ENCODE results near the gene MAP3K15.

MAP3K15 gene

DNA sequence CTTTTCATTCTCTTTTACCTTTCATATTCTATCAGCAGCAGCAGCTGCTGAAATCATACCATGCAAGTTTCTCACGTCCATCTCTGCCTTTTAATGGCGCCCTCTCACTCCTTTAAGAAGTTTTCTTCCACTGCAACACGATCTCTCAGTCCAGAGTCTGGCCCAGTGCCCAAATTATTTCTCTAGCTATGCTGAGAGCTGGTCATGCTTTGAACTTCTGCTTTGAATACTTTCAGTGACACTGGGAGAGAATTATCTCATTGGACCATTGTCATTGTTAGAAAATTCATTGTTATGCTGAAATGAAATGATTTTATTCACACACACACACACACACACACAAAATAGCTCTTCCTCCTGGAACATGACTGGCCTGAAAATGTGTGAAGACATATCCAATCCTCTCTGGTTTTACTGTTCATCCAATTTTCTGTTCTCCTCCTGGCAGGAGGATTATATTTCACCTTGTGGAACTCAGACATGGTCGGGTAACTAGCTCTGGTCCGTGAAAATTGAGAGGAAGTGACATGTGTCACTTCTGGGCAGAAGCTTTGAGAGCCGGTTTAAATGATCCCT is 172.9 kb downstream of the MAP3K15 start:
- no peaks in the 10 kb centered on the region for H3K36me3 ChIP-seq (ENCODE audit: control insufficient read depth in 2 of 2, insufficient read depth in 2 of 2, low read length in 2 of 2)
- H3K4me3 ChIP-seq (ENCODE audit: low read length in 2 of 2), result no peak overlapping the region
- no peak overlapping the region for H3K27ac ChIP-seq (ENCODE audit: low read depth in 2 of 2, low read length in 2 of 2)
- H3K9ac ChIP-seq (ENCODE audit: low read depth in 1 of 2, low read length in 2 of 2), result no peak overlapping the region
- H3K27me3 ChIP-seq (ENCODE audit: control insufficient read depth in 2 of 2, insufficient read depth in 2 of 2, low read length in 2 of 2), result no peaks in the 10 kb centered on the region
- H3K4me1 ChIP-seq (ENCODE audit: control insufficient read depth in 2 of 2, insufficient read depth in 2 of 2, low read length in 2 of 2), result peaks cover 0 to 4% of the 10 kb centered on the region in 2 donors
- no peaks in the 10 kb centered on the region for H3K9me3 ChIP-seq (ENCODE audit: control insufficient read depth in 2 of 2, low read length in 2 of 2)

- no peaks in the 10 kb centered on the region for H3K9me3 ChIP-seq (ENCODE audit: control insufficient read depth in 2 of 2, low read length in 2 of 2)
- no peak overlapping the region for H3K27ac ChIP-seq (ENCODE audit: low read depth in 2 of 2, low read length in 2 of 2)
- no peak overlapping the region for H3K9ac ChIP-seq (ENCODE audit: low read depth in 1 of 2, low read length in 2 of 2)
- no peaks in the 10 kb centered on the region for H3K36me3 ChIP-seq (ENCODE audit: control insufficient read depth in 2 of 2, insufficient read depth in 2 of 2, low read length in 2 of 2)
- H3K4me3 ChIP-seq (ENCODE audit: low read length in 2 of 2), result no peak overlapping the region
- no peaks in the 10 kb centered on the region for H3K4me1 ChIP-seq (ENCODE audit: control insufficient read depth in 2 of 2, insufficient read depth in 2 of 2, low read length in 2 of 2)
- H3K27me3 ChIP-seq (ENCODE audit: control insufficient read depth in 2 of 2, insufficient read depth in 2 of 2, low read length in 2 of 2), result no peaks in the 10 kb centered on the region
Measured at GRCh38 chrX:19334945-19335626, 180.2 kb downstream of the MAP3K15 start.

GRCh38 chrX:19332983-19333382 is 182.3 kb downstream of the MAP3K15 start:
- Histone ChIP-seq H3K27me3 (ENCODE audit: control insufficient read depth in 2 of 2, insufficient read depth in 2 of 2, low read length in 2 of 2) (peaks cover 0 to 4% of the 10 kb centered on the region in 2 donors), H3K4me3 (ENCODE audit: low read length in 2 of 2) (no peak overlapping the region), H3K4me1 (ENCODE audit: control insufficient read depth in 2 of 2, insufficient read depth in 2 of 2, low read length in 2 of 2) (no peaks in the 10 kb centered on the region), H3K36me3 (ENCODE audit: control insufficient read depth in 2 of 2, insufficient read depth in 2 of 2, low read length in 2 of 2) (no peaks in the 10 kb centered on the region), H3K9me3 (ENCODE audit: control insufficient read depth in 2 of 2, low read length in 2 of 2) (no peaks in the 10 kb centered on the region), H3K9ac (ENCODE audit: low read depth in 1 of 2, low read length in 2 of 2) (no peak overlapping the region), H3K27ac (ENCODE audit: low read depth in 2 of 2, low read length in 2 of 2) (no peak overlapping the region)

GRCh38 chrX:19331831-19332230 is 183.5 kb downstream of the MAP3K15 start:
- H3K9ac ChIP-seq (ENCODE audit: low read depth in 1 of 2, low read length in 2 of 2), result no peak overlapping the region
- H3K27me3 ChIP-seq (ENCODE audit: control insufficient read depth in 2 of 2, insufficient read depth in 2 of 2, low read length in 2 of 2), result peaks cover 0 to 4% of the 10 kb centered on the region in 2 donors
- H3K4me1 ChIP-seq (ENCODE audit: control insufficient read depth in 2 of 2, insufficient read depth in 2 of 2, low read length in 2 of 2), result no peaks in the 10 kb centered on the region
- H3K27ac ChIP-seq (ENCODE audit: low read depth in 2 of 2, low read length in 2 of 2), result no peak overlapping the region
- no peaks in the 10 kb centered on the region for H3K9me3 ChIP-seq (ENCODE audit: control insufficient read depth in 2 of 2, low read length in 2 of 2)
- no peaks in the 10 kb centered on the region for H3K36me3 ChIP-seq (ENCODE audit: control insufficient read depth in 2 of 2, insufficient read depth in 2 of 2, low read length in 2 of 2)
- H3K4me3 ChIP-seq (ENCODE audit: low read length in 2 of 2), result no peak overlapping the region

GRCh38 chrX:19326567-19326966 is 188.7 kb downstream of the MAP3K15 start:
- H3K9ac ChIP-seq (ENCODE audit: low read depth in 1 of 2, low read length in 2 of 2), result no peak overlapping the region
- no peak overlapping the region for H3K27ac ChIP-seq (ENCODE audit: low read depth in 2 of 2, low read length in 2 of 2)
- no peak overlapping the region for H3K4me3 ChIP-seq (ENCODE audit: low read length in 2 of 2)
- no peaks in the 10 kb centered on the region for H3K9me3 ChIP-seq (ENCODE audit: control insufficient read depth in 2 of 2, low read length in 2 of 2)
- no peaks in the 10 kb centered on the region for H3K36me3 ChIP-seq (ENCODE audit: control insufficient read depth in 2 of 2, insufficient read depth in 2 of 2, low read length in 2 of 2)
- H3K4me1 ChIP-seq (ENCODE audit: control insufficient read depth in 2 of 2, insufficient read depth in 2 of 2, low read length in 2 of 2), result no peaks in the 10 kb centered on the region
- peaks cover 0 to 4% of the 10 kb centered on the region in 2 donors for H3K27me3 ChIP-seq (ENCODE audit: control insufficient read depth in 2 of 2, insufficient read depth in 2 of 2, low read length in 2 of 2)

Measured in mucosa of rectum (tissue), 2 donors.